NCI-H1092 (cell line): ENCODE data around the gene HABP4.

Source experiments
- DNase-seq: peaks from one replicate; lab custom pipeline; 2025; lab: John Stamatoyannopoulos, UW

HABP4 gene

GRCh38 chr9:96476591-96476990, 26.6 kb downstream of the HABP4 start:
- no peak for DNase-seq

GRCh38 chr9:96478829-96479371, 28.9 kb downstream of the HABP4 start:
- DNase-seq: no peak

- DNase-seq: no peak
Measured at GRCh38 chr9:96480736-96481135, 30.8 kb downstream of the HABP4 start.

- DNase-seq: no peak
Measured at GRCh38 chr9:96482476-96482875, 32.5 kb downstream of the HABP4 start.

GRCh38 chr9:96483197-96483596, 33.2 kb downstream of the HABP4 start:
- DNase-seq: no peak

GRCh38 chr9:96483733-96484390, 33.9 kb downstream of the HABP4 start:
- DNase-seq: no peak

- DNase-seq: no peak
Measured at GRCh38 chr9:96484521-96484931, 34.6 kb downstream of the HABP4 start.

GRCh38 chr9:96485280-96485679, 35.3 kb downstream of the HABP4 start:
- no peak for DNase-seq

GRCh38 chr9:96486386-96487028, 36.5 kb downstream of the HABP4 start:
- no peak for DNase-seq

- no peak for DNase-seq
Measured at GRCh38 chr9:96487029-96487396, 37.0 kb downstream of the HABP4 start.

- no peak for DNase-seq
Measured at GRCh38 chr9:96487949-96488348, 38.0 kb downstream of the HABP4 start.

- no peak for DNase-seq
Measured at GRCh38 chr9:96489482-96489979, 39.6 kb downstream of the HABP4 start.

- no peak for DNase-seq
Measured at GRCh38 chr9:96490534-96491078, 40.6 kb downstream of the HABP4 start.

- no peak for DNase-seq
Measured at GRCh38 chr9:96491079-96491879, 41.3 kb downstream of the HABP4 start.

- no peak for DNase-seq
Measured at GRCh38 chr9:96491880-96492525, 42.0 kb downstream of the HABP4 start.

GRCh38 chr9:96492993-96493531, 43.1 kb downstream of the HABP4 start:
- no peak for DNase-seq

GRCh38 chr9:96493757-96494156, 43.8 kb downstream of the HABP4 start:
- DNase-seq: no peak

- no peak for DNase-seq
Measured at GRCh38 chr9:96494215-96494800, 44.3 kb downstream of the HABP4 start.

- no peak for DNase-seq
Measured at GRCh38 chr9:96495341-96495740, 45.4 kb downstream of the HABP4 start.

- DNase-seq: no peak
Measured at GRCh38 chr9:96496368-96497116, 46.6 kb downstream of the HABP4 start.

GRCh38 chr9:96497117-96497399, 47.1 kb downstream of the HABP4 start:
- no peak for DNase-seq
